Right lobe of liver (tissue), 4 donors: ENCODE results near the gene ALAD.
A peak's percentile ranks its signal among the peaks of the same experiment; 100 is the strongest.

Experiments
- POLR2A ChIP-seq: fragments of 450-650 bp; IDR thresholded peaks from one replicate; pipeline ENCODE4 v1.6.1; 2017; ENCODE audit warnings: antibody characterized with exemption, mild to moderate bottlenecking
- TF ChIP-seq, protein P1 (sequence below), 4 donors: fragments of 200-600 bp in 3 of 4; fragments of 450-650 bp in 1 of 4; IDR thresholded peaks; one replicate each; pipeline versions ENCODE4 v1.5.1 to v1.8.0; 2016 to 2022; ENCODE audit warnings: antibody characterized with exemption in 4 of 4, mild to moderate bottlenecking in 2 of 4
- donor health status: DM: no; HTN: no; CAD: no.
- donor health status: DM: no; HTN: no; CAD: no.
- donor health status: DM: no; HTN: yes; CAD: no.

DNA sequence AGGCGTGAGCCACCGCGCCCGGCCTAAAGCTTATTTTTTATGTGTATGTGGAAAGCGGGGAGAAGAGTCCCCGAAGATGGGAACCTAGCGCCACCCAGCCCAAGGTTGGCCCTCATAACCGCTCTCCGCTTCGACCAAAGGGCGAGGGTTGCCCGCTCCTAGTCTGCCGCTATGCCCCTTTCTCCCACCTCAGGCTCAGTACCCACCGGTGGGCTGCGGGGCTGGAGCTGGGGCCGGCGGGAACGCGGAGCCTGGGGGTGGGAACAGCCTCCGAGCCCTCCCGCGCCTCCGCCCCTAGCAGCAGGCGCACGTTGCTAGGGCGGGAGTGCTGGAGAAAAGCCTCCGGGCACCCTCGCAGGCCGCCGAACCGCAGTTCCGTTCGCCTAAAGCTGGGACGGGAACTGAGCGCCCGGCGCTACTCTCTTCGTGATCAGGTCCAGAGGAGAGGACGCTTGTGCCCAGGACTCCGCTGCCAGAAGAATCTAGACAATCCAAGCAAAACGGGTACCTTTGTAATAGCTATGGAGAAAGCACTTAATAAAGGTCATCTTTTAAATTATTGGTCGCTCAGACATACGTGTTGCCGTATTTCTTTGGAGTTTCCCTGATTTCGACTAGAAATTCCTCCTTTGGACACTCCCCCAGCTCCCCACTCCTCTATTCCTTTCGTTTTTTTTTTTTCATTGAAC lies 60.9 kb downstream of the ALAD start, which contains the start of gene WDR31:
- TF ChIP-seq, protein P1, sequence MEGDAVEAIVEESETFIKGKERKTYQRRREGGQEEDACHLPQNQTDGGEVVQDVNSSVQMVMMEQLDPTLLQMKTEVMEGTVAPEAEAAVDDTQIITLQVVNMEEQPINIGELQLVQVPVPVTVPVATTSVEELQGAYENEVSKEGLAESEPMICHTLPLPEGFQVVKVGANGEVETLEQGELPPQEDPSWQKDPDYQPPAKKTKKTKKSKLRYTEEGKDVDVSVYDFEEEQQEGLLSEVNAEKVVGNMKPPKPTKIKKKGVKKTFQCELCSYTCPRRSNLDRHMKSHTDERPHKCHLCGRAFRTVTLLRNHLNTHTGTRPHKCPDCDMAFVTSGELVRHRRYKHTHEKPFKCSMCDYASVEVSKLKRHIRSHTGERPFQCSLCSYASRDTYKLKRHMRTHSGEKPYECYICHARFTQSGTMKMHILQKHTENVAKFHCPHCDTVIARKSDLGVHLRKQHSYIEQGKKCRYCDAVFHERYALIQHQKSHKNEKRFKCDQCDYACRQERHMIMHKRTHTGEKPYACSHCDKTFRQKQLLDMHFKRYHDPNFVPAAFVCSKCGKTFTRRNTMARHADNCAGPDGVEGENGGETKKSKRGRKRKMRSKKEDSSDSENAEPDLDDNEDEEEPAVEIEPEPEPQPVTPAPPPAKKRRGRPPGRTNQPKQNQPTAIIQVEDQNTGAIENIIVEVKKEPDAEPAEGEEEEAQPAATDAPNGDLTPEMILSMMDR (IDR thresholded peaks at IDR 0.05) = no peak
- TF ChIP-seq POLR2A = peak; percentile 29
